Peyer's patch (tissue), 4 donors: ENCODE measurements around the gene NOC3L.

Experiments used
- CTCF ChIP-seq, 6 experiments: fragments of 450-650 bp in 4 of 6; fragments of 200-600 bp in 2 of 6; sonication (generic) in 1 of 6; IDR thresholded peaks; one replicate each; pipeline ENCODE4 v1.5.1; 2017 to 2019; ENCODE audit warnings: antibody characterized with exemption in 6 of 6, mild to moderate bottlenecking in 3 of 6, moderate library complexity in 1 of 6
- POLR2A ChIP-seq, 2 donors: fragments of 450-650 bp; IDR thresholded peaks; one replicate each; pipeline ENCODE4 v1.5.1; 2017; ENCODE audit warnings: antibody characterized with exemption in 2 of 2, mild to moderate bottlenecking in 2 of 2, moderate library complexity in 2 of 2

- TF ChIP-seq CTCF (IDR thresholded peaks at IDR 0.05) (peak; percentile 36 to 97 (median 88)), POLR2A (IDR thresholded peaks at IDR 0.05) (peak in 1 of 2 donors; percentile 30)
Observed at GRCh38 chr10:94362360-94363250, at the start of gene NOC3L.
